Measurements from ENCODE around the gene ULK4.

- no peak for TF ChIP-seq CTCF (IDR thresholded peaks at IDR 0.05)
- TF ChIP-seq POLR2A (IDR thresholded peaks at IDR 0.05), result no peak
Measured at GRCh38 chr3:41845826-41846225, 116.1 kb downstream of the ULK4 start.

Measured in lower leg skin (tissue), 3 donors.